Left renal pelvis (tissue), 4 donors: ENCODE data around the gene LILRA2. TPM values are rescaled to one million over a fixed set of nuclear protein-coding genes. Genes with fewer than 3 reads are reported as not detected.
"Not testable (repeated sequence)": the region's sequence is repeated elsewhere in the genome, so short reads cannot be mapped to it uniquely, and the experiment has no call there.

Experiments
- DNase-seq, 4 donors: peaks; one replicate each; pipeline ENCODE4 v3.0.0-alpha.2; 2013; ENCODE audit warnings: low read depth in 4 of 4, low spot score in 3 of 4
- polyA plus RNA-seq, 4 donors: library from polyadenylated mRNA; unstranded; fragments of 120-200 nt; gene quantifications; one replicate each; pipeline ENCODE4 v1.2.1, GENCODE V29; 2013; ENCODE audit not compliant: insufficient read length in 4 of 4

The LILRA2 gene
- polyA plus RNA-seq, 4 donors = 0.79 to 2.2 (median 1.1) TPM

GRCh38 chr19:54608205-54608604 is 34.6 kb downstream of the LILRA2 start:
- no peak for DNase-seq

GRCh38 chr19:54608792-54609191 is 35.2 kb downstream of the LILRA2 start:
- no peak for DNase-seq

DNA sequence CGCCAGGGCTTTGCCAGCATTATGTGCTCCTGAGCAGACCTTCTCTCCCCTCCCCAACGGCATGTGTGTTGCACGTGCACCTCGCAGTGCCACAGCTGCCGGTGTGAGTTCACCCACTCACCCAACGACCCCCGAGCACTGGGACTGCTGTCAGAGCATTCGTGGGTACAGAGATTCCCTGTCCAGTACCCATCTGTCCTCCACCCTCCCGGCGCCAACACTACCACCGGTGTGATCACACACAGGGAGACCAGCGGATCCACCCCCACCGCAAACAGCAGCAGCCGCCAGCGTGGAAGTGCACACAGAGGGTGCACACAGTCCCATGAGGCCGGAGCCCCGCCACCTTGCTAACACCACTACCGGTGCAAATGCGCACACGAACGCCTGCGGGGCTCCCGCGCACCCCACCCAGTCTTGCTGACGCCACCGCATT is 35.8 kb downstream of the LILRA2 start:
- no peak for DNase-seq

GRCh38 chr19:54612428-54612827 is 38.8 kb downstream of the LILRA2 start:
- no peak for DNase-seq

- DNase-seq = no peak
Observed at GRCh38 chr19:54614726-54615125, 41.1 kb downstream of the LILRA2 start.

DNA sequence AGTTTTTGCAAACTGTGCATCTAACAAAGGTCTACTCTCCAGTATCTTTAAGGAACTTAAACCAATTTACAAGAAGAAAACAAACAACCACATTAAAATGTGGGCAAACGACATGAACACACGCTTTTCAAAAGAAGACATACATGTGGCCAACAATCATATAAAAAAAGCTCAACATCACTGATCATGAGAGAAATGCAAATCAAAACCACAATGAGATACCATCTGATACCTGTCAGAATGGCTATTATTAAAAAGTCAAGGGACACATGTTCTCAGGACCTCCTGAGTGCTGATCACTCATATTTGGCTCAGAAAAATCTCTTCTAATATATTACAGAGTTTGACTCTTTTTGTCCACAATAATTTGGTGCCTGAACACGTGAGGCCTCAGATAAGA is 42.5 kb downstream of the LILRA2 start:
- DNase-seq = no peak

DNA sequence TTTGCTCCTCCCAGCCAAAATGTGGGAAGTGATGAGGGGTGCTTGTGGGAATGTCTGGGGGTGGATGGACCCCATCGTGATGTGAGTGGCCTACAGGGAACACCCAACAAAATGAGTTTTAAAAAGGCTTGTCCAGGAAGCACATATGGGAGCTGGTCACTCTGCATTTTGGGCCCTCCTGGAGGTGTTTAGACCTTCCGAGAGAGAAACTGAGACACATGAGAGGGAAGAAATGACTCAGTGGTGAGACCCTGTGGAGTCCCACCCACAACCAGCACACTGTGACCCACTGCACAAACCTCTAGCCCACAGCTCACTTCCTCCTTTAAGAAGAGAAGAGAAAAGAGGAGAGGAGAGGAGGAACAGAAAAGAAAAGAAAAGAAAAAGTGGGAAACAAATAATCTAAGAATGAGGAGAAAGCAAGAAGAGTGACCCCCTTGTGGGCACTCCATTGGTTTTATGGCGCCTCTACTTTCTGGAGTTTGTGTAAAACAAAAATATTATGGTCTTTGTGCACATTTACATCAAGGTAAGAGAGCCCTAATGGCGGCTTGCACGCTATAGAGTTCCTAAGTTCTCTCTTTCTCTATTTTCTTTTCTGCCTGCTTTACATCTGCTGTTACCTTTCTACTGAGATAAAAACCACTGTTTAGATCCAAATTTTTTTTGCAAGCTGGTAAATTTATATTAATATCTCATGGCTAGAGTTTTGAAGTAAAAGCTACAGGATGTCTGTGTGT is 43.4 kb downstream of the LILRA2 start:
- no peak for DNase-seq

- no peak for DNase-seq
Observed at GRCh38 chr19:54620464-54620863, 46.9 kb downstream of the LILRA2 start.

DNA sequence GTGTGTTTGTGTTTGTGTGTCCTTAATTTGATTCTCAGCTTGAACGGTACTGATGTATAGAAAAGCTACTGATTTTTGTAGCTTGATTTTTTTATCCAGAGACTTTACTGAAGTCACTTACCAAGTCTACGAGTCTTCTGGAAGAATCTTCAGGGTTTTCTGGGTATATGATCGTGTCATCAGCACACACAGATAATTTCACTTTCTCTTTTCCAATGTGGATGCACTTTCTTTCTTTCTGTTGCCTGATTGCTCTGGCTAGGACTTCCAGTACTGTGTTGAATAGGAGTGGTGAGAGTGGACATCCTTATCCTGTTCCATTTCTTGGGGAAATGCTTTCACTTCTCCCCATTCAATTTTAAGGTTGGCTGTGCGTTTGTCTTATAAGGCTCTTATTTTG is 48.8 kb downstream of the LILRA2 start:
- no peak for DNase-seq

DNA sequence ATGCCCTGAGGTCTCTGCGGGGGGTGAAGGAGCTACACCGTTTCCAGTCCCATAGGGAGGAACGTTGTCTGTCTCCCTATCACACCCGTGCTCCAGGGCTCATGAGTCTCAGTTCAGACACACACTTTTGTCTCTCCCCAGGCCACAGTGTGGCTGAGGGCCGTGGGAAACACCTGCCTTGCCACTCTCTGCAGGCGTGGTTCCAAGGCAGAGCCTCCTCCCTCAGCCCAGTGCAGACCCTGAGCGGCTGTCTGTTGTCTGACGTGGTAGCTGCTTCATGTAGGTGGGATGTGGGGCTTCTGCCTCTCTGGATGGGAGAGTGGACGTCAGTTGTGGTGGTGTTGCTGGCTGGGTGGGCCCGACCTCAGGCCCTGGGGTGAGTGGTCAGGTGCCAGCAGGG is 50.6 kb downstream of the LILRA2 start:
- DNase-seq = not testable (repeated sequence)

DNA sequence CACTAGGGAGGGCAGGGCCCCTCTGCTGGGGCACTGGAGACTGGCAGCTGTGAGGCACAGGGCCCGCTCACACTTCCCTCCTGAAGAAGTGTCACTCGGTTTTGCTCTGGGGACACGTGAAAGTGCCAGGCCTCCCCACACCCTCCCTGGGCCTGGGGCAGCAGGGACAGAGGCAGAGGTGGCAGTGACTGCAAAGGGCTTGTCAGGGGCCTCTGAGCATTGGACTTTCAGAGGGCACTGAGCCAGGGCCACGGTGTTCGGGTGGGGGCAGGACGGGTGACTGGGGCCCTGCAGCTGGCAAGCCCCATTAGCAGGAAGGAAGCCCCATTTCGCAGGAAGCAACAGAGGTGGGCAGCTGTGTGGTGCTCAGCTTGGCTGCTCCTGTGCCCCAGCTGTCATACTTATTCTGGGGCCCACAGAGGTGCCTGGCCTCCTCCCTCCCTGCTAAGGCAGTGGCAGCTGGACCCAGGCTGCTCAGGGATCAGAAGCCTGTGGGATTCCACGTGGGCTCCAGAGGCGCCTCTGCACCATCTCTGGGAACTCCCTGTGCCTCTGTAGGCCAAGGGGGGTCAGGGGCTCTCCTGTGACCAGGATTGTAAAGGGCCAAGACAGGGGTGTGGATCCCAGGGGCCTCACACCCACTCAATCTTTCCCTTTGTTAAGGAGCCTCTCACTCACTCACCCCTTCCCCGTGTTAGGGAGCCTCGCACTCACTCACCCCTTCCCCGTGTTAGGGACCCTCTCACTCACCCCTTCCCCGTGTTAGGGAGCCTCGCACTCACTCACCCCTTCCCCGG is 51.5 kb downstream of the LILRA2 start:
- not testable (repeated sequence) for DNase-seq

DNA sequence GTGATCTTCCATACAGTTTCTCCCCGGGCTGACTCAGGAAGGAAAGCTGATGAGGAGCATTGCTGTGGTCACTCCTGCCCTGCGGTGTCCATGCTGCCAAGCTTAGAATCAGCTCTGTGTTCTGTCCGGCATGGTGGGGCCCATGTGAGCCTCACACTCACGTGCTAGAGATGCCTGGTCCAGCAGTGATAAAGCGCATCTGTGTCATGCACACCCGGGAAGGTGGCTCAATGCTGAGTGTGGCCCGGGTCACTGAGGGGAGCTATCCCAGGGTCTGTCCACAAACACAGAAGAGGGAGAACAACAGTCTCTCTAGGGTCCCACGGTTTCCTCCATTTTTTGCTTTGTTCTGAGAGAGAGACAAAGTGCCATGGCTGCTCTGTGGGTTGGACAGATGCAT is 53.2 kb downstream of the LILRA2 start:
- DNase-seq = no peak

DNA sequence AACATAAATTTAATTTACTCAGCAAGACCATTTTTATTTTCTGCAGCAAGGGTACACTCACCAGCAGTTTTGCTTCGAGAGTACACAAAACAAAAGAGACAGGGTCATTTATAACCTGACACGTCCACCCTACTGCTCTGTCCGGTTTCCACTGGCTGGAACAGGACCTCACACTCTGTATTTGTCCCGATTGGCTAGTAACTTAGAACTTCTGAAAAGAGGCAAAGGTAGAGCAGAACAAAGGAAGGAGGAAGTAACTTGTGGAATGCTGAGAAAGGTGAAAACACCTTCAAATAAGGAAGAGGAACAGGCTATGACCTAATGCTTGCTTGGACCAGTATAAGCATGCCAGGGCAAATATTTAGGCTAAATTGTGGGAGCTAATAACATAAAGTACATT is 54.3 kb downstream of the LILRA2 start:
- DNase-seq = not testable (repeated sequence)

- not testable (repeated sequence) for DNase-seq
Observed at GRCh38 chr19:54630262-54630661, 56.7 kb downstream of the LILRA2 start, which contains the start of gene LILRB1. Gene LILRB1 (plus strand): TSS chr19:54630484. CDS start chr19:54631074, 590 bp downstream.

GRCh38 chr19:54630782-54631181 is 57.2 kb downstream of the LILRA2 start:
- no peak for DNase-seq

DNA sequence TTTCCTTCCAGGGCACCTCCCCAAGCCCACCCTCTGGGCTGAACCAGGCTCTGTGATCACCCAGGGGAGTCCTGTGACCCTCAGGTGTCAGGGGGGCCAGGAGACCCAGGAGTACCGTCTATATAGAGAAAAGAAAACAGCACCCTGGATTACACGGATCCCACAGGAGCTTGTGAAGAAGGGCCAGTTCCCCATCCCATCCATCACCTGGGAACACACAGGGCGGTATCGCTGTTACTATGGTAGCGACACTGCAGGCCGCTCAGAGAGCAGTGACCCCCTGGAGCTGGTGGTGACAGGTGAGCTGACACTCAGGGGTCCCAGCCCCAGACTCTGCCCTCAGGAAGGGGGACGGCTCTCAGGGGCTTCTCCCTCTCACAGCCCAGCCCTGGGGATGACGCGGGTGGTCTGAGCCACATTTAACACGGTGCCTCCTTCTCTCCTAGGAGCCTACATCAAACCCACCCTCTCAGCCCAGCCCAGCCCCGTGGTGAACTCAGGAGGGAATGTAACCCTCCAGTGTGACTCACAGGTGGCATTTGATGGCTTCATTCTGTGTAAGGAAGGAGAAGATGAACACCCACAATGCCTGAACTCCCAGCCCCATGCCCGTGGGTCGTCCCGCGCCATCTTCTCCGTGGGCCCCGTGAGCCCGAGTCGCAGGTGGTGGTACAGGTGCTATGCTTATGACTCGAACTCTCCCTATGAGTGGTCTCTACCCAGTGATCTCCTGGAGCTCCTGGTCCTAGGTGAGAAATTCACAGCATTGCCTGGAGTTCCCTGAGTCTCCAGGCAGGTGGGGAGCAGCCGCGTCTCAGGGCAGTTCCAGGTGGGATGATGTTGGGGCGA is 58.1 kb downstream of the LILRA2 start:
- not testable (repeated sequence) for DNase-seq

GRCh38 chr19:54632517-54632916 is 58.9 kb downstream of the LILRA2 start:
- not testable (repeated sequence) for DNase-seq

DNA sequence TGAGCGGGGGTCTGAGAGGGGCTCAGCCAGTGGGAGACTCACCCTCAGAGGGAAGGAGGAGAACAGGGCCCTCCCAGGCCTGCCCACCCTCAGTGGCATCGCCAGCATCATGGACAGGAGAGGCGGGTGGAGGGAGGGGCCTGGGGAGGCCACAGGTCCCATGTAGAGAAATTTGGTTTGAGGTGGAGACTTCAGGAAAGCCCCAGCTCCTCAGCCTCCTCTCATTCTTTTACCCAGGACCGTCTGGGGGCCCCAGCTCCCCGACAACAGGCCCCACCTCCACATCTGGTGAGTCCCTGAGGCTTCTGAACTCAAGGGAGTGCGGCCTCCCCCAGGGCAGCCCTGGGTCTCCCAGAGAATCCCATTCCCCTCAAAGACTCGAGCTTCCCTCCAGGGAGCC is 59.8 kb downstream of the LILRA2 start:
- no peak for DNase-seq

GRCh38 chr19:54636081-54636480 is 62.5 kb downstream of the LILRA2 start:
- not testable (repeated sequence) for DNase-seq

GRCh38 chr19:54638683-54639082 is 65.1 kb downstream of the LILRA2 start:
- DNase-seq = no peak
